Adrenal gland (tissue), 5 donors: ENCODE measurements around the gene ATP1B1.

ENCODE experiments used
- CTCF ChIP-seq, 6 experiments: fragments of 450-650 bp in 4 of 6; fragments of 200-600 bp in 2 of 6; sonication (generic) in 1 of 6; IDR thresholded peaks; 1 replicate in 5 of 6; 2 replicates in 1 of 6; pipeline versions ENCODE4 v1.5.1 to v1.8.0; 2016 to 2021; ENCODE audit warnings: antibody characterized with exemption in 6 of 6, mild to moderate bottlenecking in 2 of 6, moderate library complexity in 1 of 6
- POLR2A ChIP-seq, 2 donors: fragments of 450-650 bp; IDR thresholded peaks; one replicate each; pipeline ENCODE4 v1.6.1; 2017; ENCODE audit warnings: antibody characterized with exemption in 2 of 2, mild to moderate bottlenecking in 2 of 2, moderate library complexity in 1 of 2
- donor health status: DM: no; HTN: no; CAD: no.

- TF ChIP-seq CTCF (IDR thresholded peaks at IDR 0.05) (no peak), POLR2A (IDR thresholded peaks at IDR 0.05) (no peak)
Measured at GRCh38 chr1:169070958-169071357, 35.5 kb upstream of the ATP1B1 start.
